ENCODE data around the gene RHOD.

Gene RHOD

GRCh38 chr11:67023957-67024353 lies 32.7 kb upstream of the RHOD start:
- TF ChIP-seq CEBPB (IDR thresholded peaks at IDR 0.05) (no peak), EP300 (IDR thresholded peaks at IDR 0.05; ENCODE audit: borderline replicate concordance) (no peak), USF1 (IDR thresholded peaks at IDR 0.05) (no peak), FOXM1 (IDR thresholded peaks at IDR 0.05; ENCODE audit: borderline replicate concordance, low read depth) (no peak), TCF12 (IDR thresholded peaks at IDR 0.05; ENCODE audit: low read depth) (no peak), NFIC (IDR thresholded peaks at IDR 0.05) (no peak), YY1 (IDR thresholded peaks at IDR 0.05; ENCODE audit: low read depth) (no peak), REST (IDR thresholded peaks at IDR 0.05; ENCODE audit: low read depth) (no peak), ZBTB7A (IDR thresholded peaks at IDR 0.05; ENCODE audit: low read depth) (no peak)

GRCh38 chr11:67024410-67024809 lies 32.2 kb upstream of the RHOD start:
- TF ChIP-seq CREB1 (IDR thresholded peaks at IDR 0.05; ENCODE audit: low read depth), result no peak
- TF ChIP-seq YY1 (IDR thresholded peaks at IDR 0.05; ENCODE audit: low read depth), result no peak
- TF ChIP-seq RAD21 (IDR thresholded peaks at IDR 0.05; ENCODE audit: low read depth), result no peak
- TF ChIP-seq TEAD4 (IDR thresholded peaks at IDR 0.05), result no peak
- no peak for TF ChIP-seq ZBTB7A (IDR thresholded peaks at IDR 0.05; ENCODE audit: low read depth)
- no peak for TF ChIP-seq EP300 (IDR thresholded peaks at IDR 0.05; ENCODE audit: borderline replicate concordance)
- no peak for TF ChIP-seq USF1 (IDR thresholded peaks at IDR 0.05)
- no peak for TF ChIP-seq TAF1 (IDR thresholded peaks at IDR 0.05; ENCODE audit: low read depth)
- no peak for TF ChIP-seq NFIC (IDR thresholded peaks at IDR 0.05)
- TF ChIP-seq TCF12 (IDR thresholded peaks at IDR 0.05; ENCODE audit: low read depth), result no peak
- TF ChIP-seq CEBPB (IDR thresholded peaks at IDR 0.05), result no peak
- TF ChIP-seq MAX (IDR thresholded peaks at IDR 0.05), result no peak
- TF ChIP-seq EGR1 (IDR thresholded peaks at IDR 0.05), result no peak
- no peak for TF ChIP-seq REST (IDR thresholded peaks at IDR 0.05; ENCODE audit: low read depth)
- TF ChIP-seq FOXM1 (IDR thresholded peaks at IDR 0.05; ENCODE audit: borderline replicate concordance, low read depth), result no peak

- TF ChIP-seq CEBPB (IDR thresholded peaks at IDR 0.05) (no peak), CREB1 (IDR thresholded peaks at IDR 0.05; ENCODE audit: low read depth) (no peak), USF1 (IDR thresholded peaks at IDR 0.05) (no peak), EP300 (IDR thresholded peaks at IDR 0.05; ENCODE audit: borderline replicate concordance) (no peak), YY1 (IDR thresholded peaks at IDR 0.05; ENCODE audit: low read depth) (no peak), TAF1 (IDR thresholded peaks at IDR 0.05; ENCODE audit: low read depth) (no peak), EGR1 (IDR thresholded peaks at IDR 0.05) (no peak), FOXM1 (IDR thresholded peaks at IDR 0.05; ENCODE audit: borderline replicate concordance, low read depth) (no peak)
Observed at GRCh38 chr11:67024966-67025365, 31.7 kb upstream of the RHOD start.

- TF ChIP-seq USF1 (IDR thresholded peaks at IDR 0.05), result no peak
- TF ChIP-seq TCF12 (IDR thresholded peaks at IDR 0.05; ENCODE audit: low read depth), result no peak
- no peak for TF ChIP-seq NFIC (IDR thresholded peaks at IDR 0.05)
- TF ChIP-seq EGR1 (IDR thresholded peaks at IDR 0.05), result no peak
- TF ChIP-seq TAF1 (IDR thresholded peaks at IDR 0.05; ENCODE audit: low read depth), result no peak
- no peak for TF ChIP-seq ZBTB7A (IDR thresholded peaks at IDR 0.05; ENCODE audit: low read depth)
- TF ChIP-seq FOXM1 (IDR thresholded peaks at IDR 0.05; ENCODE audit: borderline replicate concordance, low read depth), result no peak
- TF ChIP-seq MAX (IDR thresholded peaks at IDR 0.05), result no peak
- no peak for TF ChIP-seq CEBPB (IDR thresholded peaks at IDR 0.05)
- TF ChIP-seq REST (IDR thresholded peaks at IDR 0.05; ENCODE audit: low read depth), result no peak
- no peak for TF ChIP-seq TEAD4 (IDR thresholded peaks at IDR 0.05)
- no peak for TF ChIP-seq CREB1 (IDR thresholded peaks at IDR 0.05; ENCODE audit: low read depth)
- TF ChIP-seq RAD21 (IDR thresholded peaks at IDR 0.05; ENCODE audit: low read depth), result no peak
- no peak for TF ChIP-seq YY1 (IDR thresholded peaks at IDR 0.05; ENCODE audit: low read depth)
- no peak for TF ChIP-seq EP300 (IDR thresholded peaks at IDR 0.05; ENCODE audit: borderline replicate concordance)
Observed at GRCh38 chr11:67025750-67026149, 30.9 kb upstream of the RHOD start.
